ENCODE measurements around the gene COQ8A. TPM values are rescaled to one million over a fixed set of nuclear protein-coding genes. Genes with fewer than 3 reads are reported as not detected.

Gene COQ8A
- total and polyA plus RNA-seq, 2 experiments from 2014 or later = 25.2 to 37.4 TPM

- peaks cover 20% of the 10 kb centered on the region for H3K27me3 Mint-ChIP-seq (ENCODE audit: insufficient read depth, low read depth, poor library complexity)
- DNase-seq (ENCODE audit: low spot score) = no peak
- H4K20me1 ChIP-seq (replicated peaks; ENCODE audit: insufficient read depth) = peaks cover 3% of the 10 kb centered on the region; the same call in 1 of the 2 replicates
- TF ChIP-seq ZNF114 (CRISPR knock-in tag; IDR thresholded peaks at IDR 0.05) (no peak), EZH2 (IDR thresholded peaks at IDR 0.05; ENCODE audit: low read depth, unreplicated experiment) (no peak), ETS1 (IDR thresholded peaks at IDR 0.05) (no peak), JUNB (IDR thresholded peaks at IDR 0.05; ENCODE audit: unreplicated experiment) (no peak), CTCF (conservative IDR thresholded peaks at IDR 0.05; ENCODE audit: low read depth in 2 of 2) (no peak), ZNF462 (CRISPR knock-in tag; IDR thresholded peaks at IDR 0.05) (no peak), STAT1 (IDR thresholded peaks at IDR 0.05; ENCODE audit: unreplicated experiment) (no peak), EZH2phosphoT487 (IDR thresholded peaks at IDR 0.05; ENCODE audit: unreplicated experiment) (no peak), REST (IDR thresholded peaks at IDR 0.05; ENCODE audit: unreplicated experiment) (no peak), NANOG (IDR thresholded peaks at IDR 0.05; ENCODE audit: borderline replicate concordance) (no peak), CREB1 (CRISPR knock-in tag; IDR thresholded peaks at IDR 0.05; ENCODE audit: low read depth) (no peak), POLR2AphosphoS5 (IDR thresholded peaks at IDR 0.05; ENCODE audit: low read depth) (no peak), ZNF331 (CRISPR knock-in tag; IDR thresholded peaks at IDR 0.05; ENCODE audit: low read depth) (no peak)
- peaks cover 26% of the 10 kb centered on the region for H3K4me1 ChIP-seq (ENCODE audit: insufficient read depth)
- peak overlapping the region; percentile 95 for H3K27ac ChIP-seq (ENCODE audit: low read depth)
- no peaks in the 10 kb centered on the region for H3K9me2 ChIP-seq (ENCODE audit: insufficient read depth)
- peaks cover 10% of the 10 kb centered on the region; the same call in 2 of the 3 replicates for H3K36me3 Mint-ChIP-seq (ENCODE audit: low read depth)
- H3F3A ChIP-seq (replicated peaks; ENCODE audit: low read depth) = 0 out of 2 replicates have a peak, but pooled peaks cover 5% of the 10 kb centered on the region
- H3K9me3 Mint-ChIP-seq = peaks cover 10% of the 10 kb centered on the region
- H3K4me1 Mint-ChIP-seq = peaks cover 44% of the 10 kb centered on the region
- H3K27ac Mint-ChIP-seq = peak overlapping the region; percentile 96
- H3K36me3 ChIP-seq (ENCODE audit: insufficient read depth) = 0 out of 2 replicates have a peak, but pooled peaks cover 5% of the 10 kb centered on the region
- H3K4me2 ChIP-seq = peak overlapping the region; percentile 86
- no peak for ATAC-seq
- peaks cover 32% of the 10 kb centered on the region for H3K79me2 ChIP-seq (replicated peaks; ENCODE audit: insufficient read depth)
- H2AFZ ChIP-seq = peak overlapping the region; percentile 96
- peak overlapping the region; percentile 74 for H3K4me3 ChIP-seq
- H3K27me3 ChIP-seq (ENCODE audit: insufficient read depth) = 0 out of 2 replicates have a peak, but pooled peaks cover 4% of the 10 kb centered on the region
- peak overlapping the region; percentile 89 for H3K4me3 Mint-ChIP-seq
Observed at GRCh38 chr1:226938903-226939437, 1.1 kb upstream of the COQ8A start.
